ENCODE measurements around the gene SAG.
"Not testable (repeated sequence)": the region's sequence is repeated elsewhere in the genome, so short reads cannot be mapped to it uniquely, and the experiment has no call there.

Gene SAG

DNA sequence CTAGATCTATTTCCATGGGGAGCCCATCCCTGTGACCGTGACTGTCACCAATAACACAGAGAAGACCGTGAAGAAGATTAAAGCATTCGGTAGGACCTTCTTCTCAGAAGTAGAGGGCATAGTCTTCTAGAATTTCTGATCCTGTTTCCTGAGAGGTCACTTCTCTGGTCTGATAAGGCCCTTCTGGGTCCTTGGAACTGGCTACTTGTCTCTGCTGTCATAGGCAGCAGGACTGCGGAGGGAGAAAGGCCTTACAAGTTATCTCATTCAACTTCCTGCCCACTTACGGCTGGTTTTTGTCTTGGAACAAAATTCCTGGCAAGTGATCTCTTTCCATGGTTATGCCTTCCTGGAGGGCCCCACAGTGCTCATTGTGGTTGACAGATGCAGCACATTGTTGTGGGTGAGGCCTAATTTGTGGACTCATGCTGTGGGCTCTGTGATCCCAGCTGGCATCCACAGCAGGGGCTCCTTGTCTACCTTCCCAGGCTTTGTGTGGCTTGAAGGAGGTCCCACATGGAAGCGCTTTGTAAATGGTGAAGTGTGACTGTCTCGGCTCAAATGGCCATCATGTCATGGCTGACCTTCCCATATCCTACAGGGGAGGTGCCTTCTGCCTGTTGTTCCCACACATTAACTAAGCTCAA, 22.0 kb downstream of the SAG start:
- no peak for DNase-seq

DNA sequence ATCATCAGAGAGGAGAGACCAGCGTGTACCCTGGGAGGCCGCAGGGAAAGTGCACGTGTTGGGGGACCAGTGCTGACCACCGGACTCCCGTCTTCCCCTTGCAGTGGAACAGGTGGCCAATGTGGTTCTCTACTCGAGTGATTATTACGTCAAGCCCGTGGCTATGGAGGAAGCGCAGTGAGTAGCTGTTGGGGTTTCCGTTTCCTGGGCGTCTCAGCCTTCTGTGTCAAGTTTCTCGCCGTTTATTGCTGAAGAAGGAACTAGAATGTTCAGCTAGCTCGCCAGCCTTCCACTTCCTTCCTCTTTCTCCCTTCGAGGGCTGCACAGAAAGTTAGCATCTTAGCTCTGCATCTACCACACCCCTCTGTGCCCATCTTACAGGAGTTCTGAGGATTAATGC, 23.9 kb downstream of the SAG start:
- DNase-seq: peak in 27 of 51 donors; percentile 15 to 64 (median 34)

DNA sequence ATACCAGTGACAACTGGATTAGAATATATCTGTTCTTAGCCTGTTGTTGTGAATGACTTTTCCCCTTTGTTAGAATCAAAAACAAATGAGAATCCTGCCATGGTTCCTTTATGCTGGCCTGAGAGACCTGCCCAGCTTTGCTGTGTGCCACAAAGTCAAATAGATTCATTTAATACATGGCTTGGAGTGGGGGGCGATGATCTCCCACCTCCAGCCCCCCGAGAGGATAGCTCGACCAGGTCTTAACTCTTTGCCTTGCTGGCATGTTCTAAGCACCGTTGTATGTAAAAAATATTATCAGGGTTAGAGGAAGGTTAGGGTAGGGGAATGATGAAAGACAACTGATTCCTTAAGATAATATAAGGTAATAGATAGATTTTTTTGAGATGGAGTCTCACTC, 24.5 kb downstream of the SAG start:
- DNase-seq: no peak

DNA sequence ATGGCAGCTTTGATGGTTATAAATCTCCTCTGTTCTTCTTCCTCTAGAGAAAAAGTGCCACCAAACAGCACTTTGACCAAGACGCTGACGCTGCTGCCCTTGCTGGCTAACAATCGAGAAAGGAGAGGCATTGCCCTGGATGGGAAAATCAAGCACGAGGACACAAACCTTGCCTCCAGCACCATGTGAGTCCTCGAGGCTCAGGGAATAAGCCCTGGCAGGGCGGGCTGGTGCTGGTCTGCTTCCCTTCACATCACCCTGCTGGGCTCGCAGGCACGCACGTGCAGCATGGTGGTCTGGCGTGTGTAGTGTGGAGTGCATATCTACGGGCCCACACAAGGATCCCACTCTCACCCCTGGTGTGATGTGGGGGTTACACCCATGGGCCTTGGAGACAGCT, 27.3 kb downstream of the SAG start:
- DNase-seq: no peak

DNA sequence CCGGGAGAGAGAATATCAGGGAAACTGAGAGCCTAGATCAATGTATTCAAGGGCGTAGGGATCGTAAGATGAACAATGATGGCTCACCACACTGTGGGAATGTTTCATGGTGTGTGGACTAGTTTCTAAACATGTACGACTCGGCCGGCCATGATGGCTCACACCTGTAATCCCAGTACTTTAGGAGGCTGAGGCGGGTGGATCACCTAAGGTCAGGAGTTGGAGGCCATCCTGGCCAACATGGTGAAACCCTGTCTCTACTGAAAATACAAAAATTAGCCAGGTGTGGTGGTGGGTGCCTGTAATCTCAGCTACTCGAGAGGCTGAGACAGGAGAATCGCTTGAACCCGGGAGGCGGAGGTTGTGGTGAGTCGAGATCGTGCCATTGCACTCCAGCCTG, 28.5 kb downstream of the SAG start:
- DNase-seq: not testable (repeated sequence)

DNA sequence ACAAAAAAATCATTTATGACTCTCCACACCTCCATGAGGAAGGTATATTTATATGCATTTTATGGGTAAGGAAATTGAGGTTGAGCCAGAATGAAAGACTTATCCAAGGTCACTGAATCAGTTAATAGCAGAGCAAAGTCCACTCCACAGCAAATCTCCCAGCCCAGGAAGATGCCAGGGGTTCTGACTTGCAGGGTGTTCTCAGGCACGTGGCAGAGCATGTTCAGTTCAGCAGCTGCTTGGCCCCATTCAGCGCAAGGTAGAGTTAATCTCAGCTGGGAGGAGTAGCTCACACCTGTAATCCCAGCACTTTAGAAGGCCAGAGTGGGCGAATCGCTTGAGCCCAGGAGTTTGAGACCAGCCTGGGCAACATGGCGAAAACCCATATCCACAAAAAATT, 28.9 kb downstream of the SAG start:
- DNase-seq: no peak

DNA sequence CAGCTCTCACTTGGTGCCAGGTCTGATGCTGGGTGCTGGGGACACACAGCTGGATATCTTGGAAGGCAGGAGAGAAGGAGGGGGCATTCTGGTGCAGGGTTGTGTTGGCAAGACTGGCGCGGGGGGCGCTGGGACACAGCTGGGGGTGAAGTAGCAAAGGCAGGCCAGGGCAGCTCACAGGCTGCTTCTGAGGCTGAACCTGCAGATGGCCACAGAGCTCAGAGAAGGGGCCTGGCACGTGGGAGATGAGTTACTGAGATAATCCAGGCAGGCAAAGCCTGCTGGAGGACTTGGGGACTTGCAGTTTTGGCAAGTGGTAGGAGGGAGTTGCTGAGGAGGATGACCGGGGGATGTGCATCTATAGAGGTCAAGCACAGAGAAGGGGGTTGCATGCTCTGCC, 30.4 kb downstream of the SAG start:
- DNase-seq: no peak

DNA sequence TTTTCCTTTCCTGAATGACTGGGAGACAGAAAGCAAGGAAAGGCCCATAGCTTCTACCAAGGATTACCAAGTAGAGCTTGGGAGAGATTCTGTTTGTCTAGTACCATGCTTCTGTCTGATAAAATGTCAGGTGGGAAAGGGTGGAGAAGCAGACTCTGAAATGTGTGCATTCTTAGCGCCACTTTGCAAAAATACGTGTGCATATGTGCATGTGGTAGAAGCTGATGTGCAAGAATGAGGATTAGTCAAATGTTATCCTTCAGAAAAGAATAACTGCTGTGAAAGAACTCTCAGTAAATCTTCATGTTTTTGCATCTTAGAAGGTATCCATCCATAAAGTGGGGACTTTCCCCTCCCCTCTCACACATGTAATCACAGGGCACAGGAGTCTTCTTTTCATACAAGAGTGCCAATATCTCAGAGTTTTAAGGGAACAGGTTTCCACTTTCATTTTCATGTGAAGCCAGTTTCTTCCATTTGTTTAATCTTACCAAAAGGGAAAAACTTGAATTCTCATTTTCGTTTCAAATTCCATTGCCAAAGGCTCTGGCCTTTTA, 31.3 kb downstream of the SAG start:
- no peak for DNase-seq

DNA sequence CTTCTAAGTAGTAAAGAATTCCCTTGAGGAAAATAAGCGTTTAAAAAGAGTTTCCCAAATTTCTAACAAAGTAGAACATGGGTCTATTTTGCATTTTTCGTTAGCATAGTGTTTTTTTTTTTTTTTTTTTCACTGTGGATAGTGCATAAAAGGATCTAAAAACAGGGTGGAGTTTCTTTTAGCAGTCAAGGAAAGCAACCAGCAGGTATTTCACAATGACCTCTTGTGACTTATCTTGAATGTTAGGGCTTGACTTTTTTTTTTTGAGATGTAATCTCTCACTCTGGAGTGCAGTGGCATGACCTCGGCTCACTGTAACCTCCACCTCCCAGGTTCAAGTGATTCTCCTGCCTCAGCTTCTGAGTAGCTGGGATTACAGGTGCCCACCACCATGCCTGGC, 31.8 kb downstream of the SAG start:
- DNase-seq: no peak

DNA sequence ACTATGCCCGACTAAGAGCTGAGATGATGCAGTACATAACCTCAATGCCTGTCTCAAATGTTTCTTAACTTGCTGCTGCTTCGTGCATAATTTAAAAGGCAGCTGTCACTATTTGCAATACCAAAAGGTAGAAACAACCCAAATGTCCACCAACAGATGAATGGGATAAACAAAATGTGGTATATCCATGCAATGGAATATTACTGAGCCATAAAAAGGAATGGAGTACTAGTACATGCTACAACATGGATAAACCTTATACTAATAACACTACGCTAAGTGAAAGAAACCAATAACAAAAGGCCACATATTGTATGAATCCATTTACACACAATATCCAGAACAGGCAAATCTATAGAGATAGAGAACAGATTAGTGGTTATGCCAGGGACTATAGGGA, 33.7 kb downstream of the SAG start:
- DNase-seq: no peak

DNA sequence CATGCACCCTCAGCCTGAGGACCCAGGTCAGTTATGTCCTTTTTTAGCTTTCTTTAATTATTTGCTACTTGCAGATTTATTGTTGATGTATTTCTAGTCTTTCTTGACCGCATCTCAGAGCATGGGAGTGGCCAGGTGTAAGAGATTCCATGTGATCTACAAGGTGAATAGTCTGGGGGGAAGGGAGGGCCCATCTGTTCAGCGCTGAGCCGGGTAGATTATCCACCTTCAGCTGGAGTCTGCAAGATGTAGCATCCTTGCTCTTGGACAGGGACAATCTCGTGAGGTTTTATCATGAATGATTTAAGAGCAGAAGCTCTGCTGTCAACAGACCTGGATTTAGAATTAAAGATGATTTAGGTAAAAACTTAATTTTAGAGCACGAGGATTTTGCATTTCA, 34.7 kb downstream of the SAG start:
- DNase-seq: no peak

DNA sequence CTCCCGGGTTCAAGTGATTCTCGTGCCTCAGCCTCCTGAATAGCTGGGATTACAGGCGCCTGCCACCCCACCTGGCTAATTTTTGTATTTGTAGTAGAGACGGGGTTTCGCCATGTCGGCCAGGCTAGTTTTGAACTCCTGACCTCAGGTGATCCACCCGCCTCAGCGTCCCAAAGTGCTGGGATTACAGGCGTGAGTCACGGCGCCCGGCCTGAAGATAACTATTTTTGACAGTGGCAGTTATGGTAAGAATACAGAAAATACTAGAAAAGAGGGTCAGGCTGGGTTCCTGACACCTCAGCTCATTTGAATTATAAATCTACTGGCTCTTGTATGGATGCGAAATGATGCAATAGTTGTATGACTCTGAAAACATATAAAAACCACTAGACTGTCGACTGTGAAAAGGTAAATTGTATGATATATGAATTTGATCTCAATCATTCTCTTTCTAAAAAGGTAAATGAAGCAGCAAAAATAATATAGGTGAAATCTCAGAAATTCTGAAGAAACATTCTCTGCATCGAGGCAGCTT, 35.6 kb downstream of the SAG start:
- no peak for DNase-seq

DNA sequence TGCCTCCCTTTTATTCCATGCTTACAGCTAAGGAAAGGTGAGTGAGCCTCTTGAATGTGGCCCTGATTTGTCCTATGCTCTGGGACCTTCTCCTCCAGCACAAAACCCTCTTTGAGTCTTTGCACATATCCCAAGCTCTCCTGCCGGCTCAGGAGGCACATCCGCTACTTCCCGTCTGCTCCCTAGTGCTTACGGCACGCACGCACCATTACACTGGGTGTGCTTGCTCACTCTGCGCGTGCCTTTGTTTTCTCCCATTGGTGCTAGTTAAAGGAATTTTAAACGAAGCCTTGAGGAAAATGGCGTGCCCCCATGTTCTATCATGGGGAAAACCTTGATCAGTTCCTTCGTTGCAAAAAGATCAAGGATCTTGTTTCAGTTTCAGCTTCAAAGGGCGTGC, 38.8 kb downstream of the SAG start:
- DNase-seq: no peak

DNA sequence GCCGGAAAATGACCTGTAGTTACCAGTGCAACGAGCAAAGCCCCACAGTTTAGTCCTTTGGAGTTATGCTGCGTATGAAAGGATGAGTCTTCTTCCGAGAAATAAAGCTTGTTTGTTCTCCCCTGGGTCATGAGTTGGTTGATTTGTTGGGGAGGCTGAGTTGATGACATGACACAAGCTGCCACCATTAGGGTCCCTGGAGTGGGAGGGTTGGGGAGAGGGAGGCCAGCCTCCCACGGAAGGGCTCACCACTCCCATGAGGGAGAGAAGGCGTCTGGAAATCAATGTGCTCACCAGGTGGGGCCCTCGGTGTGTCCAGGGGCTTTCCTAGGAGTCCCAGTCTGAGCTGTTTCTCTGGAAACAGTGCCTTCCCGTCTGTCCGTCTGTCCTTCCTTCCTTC, 39.3 kb downstream of the SAG start:
- peak in 9 of 51 donors; percentile 10 to 55 (median 37) for DNase-seq

DNA sequence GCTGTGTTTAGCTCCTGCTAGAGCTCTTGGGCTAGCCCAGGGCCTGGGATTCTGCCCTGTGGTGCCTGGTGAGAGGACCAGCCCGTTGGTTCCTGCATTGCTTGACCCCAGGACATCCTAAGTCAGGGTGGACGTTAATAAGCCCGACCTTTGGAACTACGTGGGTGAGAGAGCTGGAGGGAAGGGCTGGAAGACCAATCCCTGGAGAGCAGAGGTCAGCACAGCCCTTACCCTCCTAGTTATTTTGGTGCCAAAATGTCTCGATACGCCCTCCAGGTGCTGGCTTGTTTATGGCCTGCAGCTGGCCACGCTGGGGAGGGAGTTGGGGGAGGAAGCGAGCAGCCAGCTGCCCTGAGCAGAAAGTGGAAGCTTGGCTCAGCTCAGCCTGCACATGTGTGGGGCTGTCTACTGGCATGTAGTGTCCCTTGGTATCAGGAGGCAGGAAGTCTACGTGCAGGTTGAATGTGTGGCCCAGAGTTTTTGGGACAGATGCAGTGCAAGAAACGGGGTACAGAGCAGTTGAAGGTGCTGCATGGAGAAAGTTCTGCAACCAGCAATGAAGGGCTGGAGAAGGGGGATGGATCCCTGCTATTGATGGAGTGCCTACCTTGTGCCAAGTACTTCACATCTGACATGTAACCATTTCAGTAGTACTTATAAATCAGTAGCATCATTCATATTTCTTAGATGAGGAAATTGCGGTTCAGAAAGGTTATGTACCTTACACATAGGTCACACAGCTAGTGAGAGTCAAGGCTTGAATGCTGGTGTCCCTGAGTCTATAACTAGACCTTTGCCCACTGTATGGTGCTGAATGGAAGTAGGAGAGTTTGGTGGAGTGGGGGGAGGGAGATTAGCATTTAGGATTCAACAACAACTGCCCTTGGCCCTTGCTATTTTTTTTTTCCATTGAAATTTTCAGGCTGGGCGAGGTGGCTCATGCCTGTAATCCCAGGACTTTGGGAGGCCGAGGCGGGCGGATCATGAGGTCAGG, 41.7 kb downstream of the SAG start:
- peak in 34 of 51 donors; percentile 20 to 87 (median 56) for DNase-seq

DNA sequence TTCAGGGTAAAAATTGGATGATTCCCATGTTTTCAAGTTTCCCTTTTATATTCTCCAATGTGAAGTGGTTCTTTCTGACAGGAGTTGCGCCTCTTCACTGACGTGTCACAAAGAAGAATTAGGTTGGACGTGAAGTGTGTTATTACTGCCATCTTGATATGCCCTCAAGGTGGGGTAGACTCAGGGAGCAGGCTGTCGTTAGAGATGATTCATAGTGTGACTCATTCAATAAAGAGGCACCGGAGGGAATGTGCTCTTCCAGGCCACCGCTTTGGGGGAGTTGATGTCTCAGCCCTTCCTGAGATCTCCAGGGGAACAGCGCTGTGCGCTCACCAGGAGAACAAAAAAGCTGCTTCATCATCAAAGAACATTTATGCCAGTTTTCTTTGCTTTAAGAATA, 43.1 kb downstream of the SAG start:
- peak in 17 of 51 donors; percentile 6 to 74 (median 42) for DNase-seq

DNA sequence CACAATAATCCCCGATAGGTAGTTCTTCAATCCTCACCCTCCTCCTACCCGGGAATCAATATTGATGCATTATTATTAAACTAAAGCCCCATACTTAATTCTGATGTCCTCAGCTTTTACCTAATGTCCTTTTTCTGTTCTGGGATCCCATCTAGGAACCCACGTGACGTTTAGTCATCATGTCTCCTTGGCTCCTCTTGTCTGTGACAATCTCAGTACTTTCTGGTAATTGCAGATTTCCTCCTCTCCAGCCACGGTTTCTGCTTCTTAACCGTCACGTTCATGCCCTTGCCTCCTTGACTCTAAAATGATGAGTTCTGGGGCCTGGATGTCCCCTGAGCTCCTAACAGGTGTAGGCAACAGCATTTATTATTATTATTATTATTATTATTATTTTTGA, 43.8 kb downstream of the SAG start:
- DNase-seq: no peak

DNA sequence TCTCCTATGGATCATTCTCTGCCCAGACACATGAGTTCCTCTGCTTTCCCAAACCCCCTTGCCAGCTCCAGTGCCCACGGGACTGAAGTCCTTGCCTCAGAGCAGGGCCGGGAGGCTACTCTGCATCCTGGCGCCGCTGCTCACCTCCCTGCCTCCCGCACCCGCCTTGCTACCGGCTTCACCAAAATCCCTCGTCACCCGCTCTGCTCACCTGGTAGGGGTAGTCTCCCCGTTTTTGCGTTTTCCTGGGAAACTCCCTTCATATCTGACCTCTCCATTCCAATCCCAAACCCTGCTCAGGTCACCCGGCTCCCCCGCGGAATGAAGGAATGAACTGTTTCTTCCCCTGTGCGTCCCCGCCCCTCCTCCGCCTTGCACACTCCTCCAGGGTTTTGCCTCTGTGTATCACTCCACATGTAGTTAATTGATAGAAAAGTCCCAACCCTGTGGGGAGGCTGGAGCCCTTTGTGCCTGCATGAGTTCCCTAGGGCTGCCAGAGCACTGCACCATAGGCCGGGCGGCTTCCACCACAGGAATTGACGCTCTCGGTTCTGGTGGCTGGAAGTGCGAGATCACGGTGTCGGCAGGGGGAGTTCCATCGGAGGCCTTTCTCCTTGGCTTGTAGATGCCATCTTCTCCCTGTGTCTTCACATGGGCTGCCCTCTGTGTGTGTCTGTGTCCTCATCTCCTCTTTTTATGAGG, 44.7 kb downstream of the SAG start:
- no peak for DNase-seq

DNA sequence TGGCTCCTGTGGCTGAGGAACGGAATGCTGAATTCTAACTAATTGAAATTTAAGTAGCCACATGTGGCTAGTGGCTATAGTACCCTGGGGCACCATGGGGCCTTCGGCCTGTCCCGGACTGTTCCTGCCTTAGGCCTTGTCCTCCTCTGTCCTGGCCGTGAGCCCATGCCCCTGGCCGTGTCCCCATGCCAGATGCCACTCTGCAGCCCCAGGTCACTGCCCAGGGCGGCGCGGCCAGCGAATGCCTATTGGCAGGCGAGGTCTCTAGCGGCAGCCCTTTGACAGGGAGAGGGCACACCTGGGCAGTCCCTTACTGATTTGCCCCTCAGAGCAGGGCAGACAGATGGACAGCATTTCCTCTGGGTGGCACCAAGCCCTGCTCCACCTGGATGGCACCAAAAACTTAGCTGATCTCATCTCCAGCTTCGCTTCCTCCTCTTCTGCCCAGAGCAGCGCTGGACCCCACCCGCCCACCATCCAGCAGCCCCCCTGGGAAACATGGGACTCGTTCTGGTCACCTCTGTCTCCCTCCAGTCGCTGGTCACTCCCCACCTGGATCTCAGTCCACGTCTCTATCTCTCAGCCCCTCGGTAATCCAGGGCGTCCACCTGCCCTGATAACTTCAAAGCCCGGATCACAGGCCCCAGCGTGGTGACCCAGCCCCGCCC, 45.6 kb downstream of the SAG start:
- DNase-seq: peak in 1 of 51 donors; percentile 4

DNA sequence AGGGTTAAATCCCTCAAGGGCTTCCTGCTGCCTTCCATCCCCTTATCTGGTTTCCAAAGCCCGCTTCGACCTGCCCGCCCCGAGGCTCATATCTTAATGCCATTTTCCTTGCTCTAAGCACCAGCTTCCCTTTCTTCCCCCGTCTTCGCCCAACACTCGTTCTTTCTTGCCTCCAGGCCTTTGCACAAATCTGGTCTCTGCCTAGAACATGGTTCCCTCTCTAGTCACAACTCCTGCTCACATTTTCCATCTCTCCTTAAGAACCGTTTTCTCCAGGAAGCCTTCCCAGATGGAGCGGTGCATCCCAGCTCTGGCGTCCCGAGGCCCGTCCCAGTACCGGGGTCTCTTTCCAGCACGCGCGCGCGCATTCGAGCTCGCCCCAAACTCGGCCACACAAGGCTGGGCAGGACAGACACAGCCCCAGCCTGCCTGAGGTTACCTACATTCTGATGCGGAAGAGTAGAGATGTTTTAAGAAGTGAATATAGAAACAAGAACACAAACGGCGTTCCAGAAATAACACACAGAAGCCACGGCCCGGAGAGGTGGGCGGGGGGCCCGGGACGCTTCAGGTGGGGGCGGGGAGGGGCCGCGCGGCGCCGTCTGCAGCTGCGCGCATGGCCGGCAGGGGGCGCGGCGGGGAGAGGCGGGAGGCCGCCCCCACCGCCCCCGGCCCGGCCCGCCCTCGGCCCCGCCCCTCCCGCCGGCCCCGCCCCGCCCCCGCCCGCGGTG, 46.3 kb downstream of the SAG start, which contains the start of gene DGKD:
DGKD (plus strand) TSS at position 726 of the 731 bp plus-strand sequence. CDS start 25 bp downstream, outside the sequence.
- peak in 30 of 51 donors; percentile 28 to 83 (median 54) for DNase-seq

Data from hypothalamus (tissue), 51 donors.